ENCODE data around the gene ICE2.

The ICE2 gene

GRCh38 chr15:60373327-60373726 lies 105.6 kb downstream of the ICE2 start:
- TF ChIP-seq, protein P1, sequence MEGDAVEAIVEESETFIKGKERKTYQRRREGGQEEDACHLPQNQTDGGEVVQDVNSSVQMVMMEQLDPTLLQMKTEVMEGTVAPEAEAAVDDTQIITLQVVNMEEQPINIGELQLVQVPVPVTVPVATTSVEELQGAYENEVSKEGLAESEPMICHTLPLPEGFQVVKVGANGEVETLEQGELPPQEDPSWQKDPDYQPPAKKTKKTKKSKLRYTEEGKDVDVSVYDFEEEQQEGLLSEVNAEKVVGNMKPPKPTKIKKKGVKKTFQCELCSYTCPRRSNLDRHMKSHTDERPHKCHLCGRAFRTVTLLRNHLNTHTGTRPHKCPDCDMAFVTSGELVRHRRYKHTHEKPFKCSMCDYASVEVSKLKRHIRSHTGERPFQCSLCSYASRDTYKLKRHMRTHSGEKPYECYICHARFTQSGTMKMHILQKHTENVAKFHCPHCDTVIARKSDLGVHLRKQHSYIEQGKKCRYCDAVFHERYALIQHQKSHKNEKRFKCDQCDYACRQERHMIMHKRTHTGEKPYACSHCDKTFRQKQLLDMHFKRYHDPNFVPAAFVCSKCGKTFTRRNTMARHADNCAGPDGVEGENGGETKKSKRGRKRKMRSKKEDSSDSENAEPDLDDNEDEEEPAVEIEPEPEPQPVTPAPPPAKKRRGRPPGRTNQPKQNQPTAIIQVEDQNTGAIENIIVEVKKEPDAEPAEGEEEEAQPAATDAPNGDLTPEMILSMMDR (IDR thresholded peaks at IDR 0.05; ENCODE audit: insufficient read depth, low read depth, low read length, missing control alignments): no peak
- DNase-seq (ENCODE audit: low read depth): no peak
- H3K4me3 ChIP-seq (ENCODE audit: low read length): no peak overlapping the region

DNA sequence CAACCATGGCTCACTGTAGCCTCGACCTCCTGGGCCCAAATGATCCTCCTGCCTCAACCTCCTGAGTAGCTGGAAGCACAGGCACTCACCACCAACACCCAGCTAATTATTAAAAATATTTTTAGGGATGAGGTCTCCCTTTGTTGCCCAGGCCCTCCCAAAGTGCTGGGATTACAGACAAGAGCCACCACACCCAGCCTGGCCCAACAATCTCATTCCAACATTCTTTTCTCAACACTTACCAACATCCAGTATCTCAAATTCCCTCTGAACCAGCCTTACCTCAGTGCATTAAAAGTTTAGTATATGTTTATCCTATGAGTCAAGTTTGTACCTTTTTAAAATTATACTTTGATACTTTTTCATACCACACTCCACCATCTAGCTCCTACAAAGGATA lies 106.2 kb downstream of the ICE2 start:
- H3K4me3 ChIP-seq (ENCODE audit: low read length): no peak overlapping the region
- TF ChIP-seq, protein P1 (IDR thresholded peaks at IDR 0.05; ENCODE audit: insufficient read depth, low read depth, low read length, missing control alignments): no peak
- no peak for DNase-seq (ENCODE audit: low read depth)

GRCh38 chr15:60372227-60372626 lies 106.7 kb downstream of the ICE2 start:
- TF ChIP-seq, protein P1 (IDR thresholded peaks at IDR 0.05; ENCODE audit: insufficient read depth, low read depth, low read length, missing control alignments): no peak
- no peak overlapping the region for H3K4me3 ChIP-seq (ENCODE audit: low read length)
- no peak for DNase-seq (ENCODE audit: low read depth)

DNA sequence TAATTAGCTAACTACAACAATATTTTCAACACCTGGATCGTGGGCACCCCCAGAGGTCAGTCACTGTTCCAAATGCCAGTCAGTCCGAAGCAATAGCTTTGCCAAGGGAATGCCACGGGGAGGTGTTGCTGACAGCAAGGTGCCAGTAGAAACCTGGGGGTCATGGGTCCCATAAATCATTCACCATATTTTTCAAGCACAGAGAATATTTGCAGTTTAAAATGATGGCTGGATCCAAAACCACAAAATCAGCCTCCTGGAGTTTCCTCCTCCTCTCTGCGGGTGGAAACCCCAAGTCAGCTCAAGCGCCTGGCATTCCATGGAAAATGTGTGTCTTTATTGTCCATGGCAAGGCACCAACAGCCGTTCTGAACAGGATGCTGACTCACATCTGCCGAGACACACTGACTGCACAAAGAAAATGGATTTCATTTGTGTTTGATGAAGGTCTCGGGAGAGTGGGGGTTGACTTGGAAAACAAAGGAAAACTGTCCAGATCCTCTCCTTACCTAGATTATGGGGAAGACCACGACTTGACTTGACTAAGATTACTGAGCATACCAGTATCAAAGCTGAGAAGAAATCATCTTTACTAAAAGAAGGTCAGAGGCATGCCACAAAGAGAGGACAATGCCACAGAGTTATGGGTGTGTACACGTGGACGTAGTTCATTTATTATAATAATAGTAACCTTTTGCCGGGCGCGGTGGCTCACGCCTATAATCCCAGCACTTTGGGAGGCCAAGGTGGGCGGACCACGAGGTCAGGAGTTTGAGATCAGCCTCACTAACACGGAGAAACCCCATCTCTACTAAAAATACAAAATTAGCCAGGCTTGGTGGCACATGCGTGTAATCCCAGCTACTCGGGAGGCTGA lies 107.5 kb downstream of the ICE2 start:
- peak; percentile 87 for DNase-seq (ENCODE audit: low read depth)
- no peak overlapping the region for H3K4me3 ChIP-seq (ENCODE audit: low read length)
- TF ChIP-seq, protein P1 (IDR thresholded peaks at IDR 0.05; ENCODE audit: insufficient read depth, low read depth, low read length, missing control alignments): no peak

- TF ChIP-seq, protein P1 (IDR thresholded peaks at IDR 0.05; ENCODE audit: insufficient read depth, low read depth, low read length, missing control alignments): no peak
- no peak for DNase-seq (ENCODE audit: low read depth)
- no peak overlapping the region for H3K4me3 ChIP-seq (ENCODE audit: low read length)
Measured at GRCh38 chr15:60370869-60371136, 108.1 kb downstream of the ICE2 start.

- H3K4me3 ChIP-seq (ENCODE audit: low read length): no peak overlapping the region
- DNase-seq (ENCODE audit: low read depth): no peak
- TF ChIP-seq, protein P1 (IDR thresholded peaks at IDR 0.05; ENCODE audit: insufficient read depth, low read depth, low read length, missing control alignments): no peak
Measured at GRCh38 chr15:60370105-60370868, 108.7 kb downstream of the ICE2 start.
